ENCODE results near the gene ERO1A.

ERO1A gene

DNA sequence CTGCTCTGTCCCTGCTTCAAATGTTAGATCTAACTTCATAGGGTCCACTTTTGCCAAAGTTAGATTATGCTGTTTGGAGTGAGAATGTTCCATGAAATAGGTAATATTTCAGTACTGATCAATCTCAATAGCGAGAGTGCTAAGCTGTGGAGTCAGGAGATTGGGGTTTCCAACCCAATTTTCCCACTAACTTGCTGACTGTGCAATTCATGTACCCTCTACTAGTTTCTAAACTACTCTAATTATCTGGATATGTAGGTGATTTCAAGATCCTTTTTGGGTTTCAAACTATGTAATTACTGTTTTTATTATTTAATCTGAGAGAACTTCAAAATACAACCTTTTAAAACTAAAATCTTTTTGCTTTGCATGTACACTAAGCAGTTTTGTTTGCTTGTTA lies 96.8 kb downstream of the ERO1A start:
- no peak for DNase-seq

DNA sequence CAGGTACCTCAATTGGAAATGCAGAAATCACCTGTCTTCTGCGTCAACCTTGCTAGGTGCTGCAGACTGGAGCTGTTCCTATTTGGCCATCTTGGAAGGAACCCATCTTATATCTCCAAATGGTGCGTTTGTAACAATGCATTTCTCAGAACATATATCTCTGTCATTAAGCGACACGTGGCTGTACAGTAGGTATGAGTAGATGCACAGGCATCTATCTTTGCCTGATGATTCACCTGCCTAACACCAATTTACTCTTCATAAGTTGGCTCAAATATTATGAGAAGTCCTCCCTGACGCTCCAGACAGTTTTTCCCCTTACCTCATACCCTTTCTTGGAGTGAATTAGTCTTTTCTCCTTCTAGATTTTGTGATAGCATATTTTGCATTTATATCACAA lies 98.5 kb downstream of the ERO1A start:
- DNase-seq: no peak

DNA sequence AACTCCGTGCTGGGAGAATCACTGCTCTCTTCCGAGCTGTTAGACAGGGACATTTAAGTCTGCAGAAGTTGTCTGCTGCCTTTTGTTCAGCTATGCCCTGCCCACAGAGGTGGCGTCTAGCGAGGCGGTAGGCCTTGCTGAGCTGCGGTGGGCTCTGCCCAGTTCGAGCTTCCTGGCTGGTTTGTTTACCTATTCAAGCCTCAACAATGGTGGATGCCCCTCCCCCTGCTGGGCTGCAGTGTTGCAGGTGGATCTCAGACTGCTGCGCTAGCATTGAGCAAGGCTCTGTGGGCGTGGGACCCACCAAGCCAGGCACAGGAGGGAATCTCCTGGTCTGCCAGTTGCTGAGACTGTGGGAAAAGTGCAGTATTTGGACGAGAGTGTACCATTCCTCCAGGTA lies 99.0 kb downstream of the ERO1A start:
- DNase-seq: no peak

DNA sequence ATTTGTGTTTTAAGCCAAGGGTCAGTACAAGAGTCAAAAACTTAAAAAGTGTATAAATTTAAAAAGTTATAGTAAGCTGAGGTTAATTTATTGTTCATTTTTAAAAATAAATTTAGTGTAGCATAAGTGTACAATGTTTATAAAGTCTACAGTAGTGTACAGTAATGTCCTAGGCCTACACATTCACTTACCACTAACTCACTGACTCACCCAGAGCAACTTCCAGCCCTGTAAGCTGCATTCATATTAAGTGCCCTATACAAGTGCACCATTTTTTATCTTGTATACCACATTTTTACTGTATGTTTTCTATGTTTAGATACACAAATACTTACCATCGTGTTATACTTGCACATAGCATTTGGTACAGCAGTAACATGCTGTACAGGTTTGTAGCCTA lies 105.0 kb downstream of the ERO1A start:
- no peak for DNase-seq
